SU-DHL-6 (cell line): ENCODE results near the gene KIF13A.

Source experiments
- CTCF ChIP-seq: fragments of 200-600 bp; sonication (generic); IDR thresholded peaks from one replicate; pipeline ENCODE4 v1.5.1; 2017; ENCODE audit warnings: antibody characterized with exemption, mild to moderate bottlenecking, low read length, moderate library complexity; ENCODE audit not compliant: insufficient read depth, poor library complexity, severe bottlenecking
- EZH2phosphoT487 ChIP-seq: fragments of 200-600 bp; sonication (generic), shearing (Covaris generic); conservative IDR thresholded peaks from 2 replicates; pipeline ENCODE4 v1.6.1; 2018; ENCODE audit warnings: mild to moderate bottlenecking, antibody characterized with exemption, low read length, moderate library complexity, mixed read lengths

DNA sequence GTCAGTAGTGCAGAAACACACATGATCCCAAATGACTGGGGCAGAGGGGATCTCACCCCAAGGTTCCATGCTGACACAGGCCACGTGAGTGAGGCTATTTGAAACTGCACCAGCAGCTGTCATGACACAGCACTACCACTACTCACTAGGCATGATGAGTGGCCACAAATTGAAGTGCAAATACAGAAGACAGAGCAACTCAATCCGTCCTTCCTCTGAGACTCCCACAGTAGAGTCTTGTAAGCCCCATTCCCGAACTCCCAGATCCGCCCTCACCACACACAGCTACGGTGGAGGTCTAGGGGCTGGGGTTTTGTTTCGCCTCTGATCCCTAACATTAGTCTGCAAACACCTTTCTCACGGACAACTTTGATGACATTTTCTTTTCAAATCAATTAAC is 167.4 kb downstream of the KIF13A start:
- TF ChIP-seq CTCF = no peak
- no peak for TF ChIP-seq EZH2phosphoT487
